Stimulated activated CD4-positive, alpha-beta T cell treated with anti-CD3 and anti-CD28 coated beads, Interleukin-12 subunit alpha, Interleukin-12 subunit beta, amount 100 ng/mL, for 24 hours (primary cell): Measurements from ENCODE around the gene MBL2.

Experiments used
- DNase-seq, 2 experiments: peaks; one replicate each; pipeline ENCODE4 v3.0.0-alpha.2; 2020; ENCODE audit warnings: low read depth in 2 of 2

Gene MBL2

GRCh38 chr10:52771534-52772445 is 794 bp downstream of the MBL2 start:
- no peak for DNase-seq

GRCh38 chr10:52770904-52771303 is 1.7 kb downstream of the MBL2 start:
- no peak for DNase-seq

- no peak for DNase-seq
Observed at GRCh38 chr10:52769966-52770365, 2.6 kb downstream of the MBL2 start.

- DNase-seq, result no peak
Observed at GRCh38 chr10:52768001-52768532, 4.5 kb downstream of the MBL2 start.

- DNase-seq, result no peak
Observed at GRCh38 chr10:52762088-52762487, 10.5 kb downstream of the MBL2 start.

- no peak for DNase-seq
Observed at GRCh38 chr10:52759154-52759553, 13.4 kb downstream of the MBL2 start.

GRCh38 chr10:52758406-52758805 is 14.2 kb downstream of the MBL2 start:
- no peak for DNase-seq

GRCh38 chr10:52757773-52758172 is 14.8 kb downstream of the MBL2 start:
- no peak for DNase-seq

GRCh38 chr10:52756966-52757365 is 15.6 kb downstream of the MBL2 start:
- DNase-seq, result no peak

- DNase-seq, result no peak
Observed at GRCh38 chr10:52756295-52756694, 16.3 kb downstream of the MBL2 start.

- DNase-seq, result no peak
Observed at GRCh38 chr10:52755297-52756062, 17.1 kb downstream of the MBL2 start.

- no peak for DNase-seq
Observed at GRCh38 chr10:52752801-52753445, 19.7 kb downstream of the MBL2 start.

- no peak for DNase-seq
Observed at GRCh38 chr10:52752261-52752660, 20.3 kb downstream of the MBL2 start.

GRCh38 chr10:52751337-52751736 is 21.2 kb downstream of the MBL2 start:
- DNase-seq, result no peak

- DNase-seq, result no peak
Observed at GRCh38 chr10:52750629-52751028, 22.0 kb downstream of the MBL2 start.

- DNase-seq, result no peak
Observed at GRCh38 chr10:52747694-52748093, 24.9 kb downstream of the MBL2 start.

- DNase-seq, result no peak
Observed at GRCh38 chr10:52746169-52746568, 26.4 kb downstream of the MBL2 start.

- no peak for DNase-seq
Observed at GRCh38 chr10:52744057-52744805, 28.4 kb downstream of the MBL2 start.

- DNase-seq, result no peak
Observed at GRCh38 chr10:52742731-52743130, 29.9 kb downstream of the MBL2 start.

- DNase-seq, result no peak
Observed at GRCh38 chr10:52741851-52742250, 30.7 kb downstream of the MBL2 start.

- DNase-seq, result peak in 1 of 2 experiments; percentile 33
Observed at GRCh38 chr10:52740913-52741675, 31.5 kb downstream of the MBL2 start.
